ENCODE measurements around the gene RPTOR.

- no peak for TF ChIP-seq GATA2 (IDR thresholded peaks at IDR 0.05; ENCODE audit: low read depth, low read length)
- no peak for TF ChIP-seq GATA3 (IDR thresholded peaks at IDR 0.05; ENCODE audit: low read depth, low read length)
Observed at GRCh38 chr17:80777274-80777673, 232.6 kb downstream of the RPTOR start.
